ENCODE data around the gene TWNK.
"Not testable (repeated sequence)": the region's sequence is repeated elsewhere in the genome, so short reads cannot be mapped to it uniquely, and the experiment has no call there.

Gene TWNK

GRCh38 chr10:100975397-100975796 is 11.9 kb upstream of the TWNK start:
- DNase-seq = not testable (repeated sequence)

GRCh38 chr10:100976906-100977305 is 10.4 kb upstream of the TWNK start:
- DNase-seq = no peak

GRCh38 chr10:100977436-100977835 is 9.9 kb upstream of the TWNK start:
- no peak for DNase-seq

GRCh38 chr10:100978121-100978900 is 9.0 kb upstream of the TWNK start:
- DNase-seq = no peak

- no peak for DNase-seq
These were observed 8.5 kb upstream of the TWNK start for GRCh38 chr10:100978901-100979195.

- no peak for DNase-seq
These were observed 7.5 kb upstream of the TWNK start for GRCh38 chr10:100979791-100980272.

GRCh38 chr10:100980311-100980710 is 7.0 kb upstream of the TWNK start:
- no peak for DNase-seq

- no peak for DNase-seq
These were observed 6.6 kb upstream of the TWNK start for GRCh38 chr10:100980711-100981110.

- DNase-seq = no peak
These were observed 6.1 kb upstream of the TWNK start for GRCh38 chr10:100981178-100981772.

- DNase-seq = no peak
These were observed 4.2 kb upstream of the TWNK start for GRCh38 chr10:100982916-100983830.

GRCh38 chr10:100983868-100984671 is 3.3 kb upstream of the TWNK start:
- DNase-seq = no peak

GRCh38 chr10:100984672-100985177 is 2.6 kb upstream of the TWNK start:
- no peak for DNase-seq

GRCh38 chr10:100985336-100985735 is 2.0 kb upstream of the TWNK start:
- DNase-seq = no peak

- DNase-seq = no peak
These were observed 756 bp upstream of the TWNK start for GRCh38 chr10:100986623-100986951.

- DNase-seq = no peak
These were observed 324 bp downstream of the TWNK start for GRCh38 chr10:100987685-100988049.

GRCh38 chr10:100988166-100988565 is 823 bp downstream of the TWNK start:
- no peak for DNase-seq

GRCh38 chr10:100989088-100989487 is 1.7 kb downstream of the TWNK start:
- DNase-seq = no peak

GRCh38 chr10:100993986-100994708 is 6.8 kb downstream of the TWNK start:
- peak; percentile 56 for DNase-seq

- DNase-seq = peak; percentile 63
These were observed 7.8 kb downstream of the TWNK start for GRCh38 chr10:100995181-100995580.

GRCh38 chr10:100996678-100997359 is 9.5 kb downstream of the TWNK start:
- no peak for DNase-seq

Measured in fibroblast of skin of right quadriceps (primary cell).